ENCODE measurements around the gene SEC31A.

SEC31A gene

DNA sequence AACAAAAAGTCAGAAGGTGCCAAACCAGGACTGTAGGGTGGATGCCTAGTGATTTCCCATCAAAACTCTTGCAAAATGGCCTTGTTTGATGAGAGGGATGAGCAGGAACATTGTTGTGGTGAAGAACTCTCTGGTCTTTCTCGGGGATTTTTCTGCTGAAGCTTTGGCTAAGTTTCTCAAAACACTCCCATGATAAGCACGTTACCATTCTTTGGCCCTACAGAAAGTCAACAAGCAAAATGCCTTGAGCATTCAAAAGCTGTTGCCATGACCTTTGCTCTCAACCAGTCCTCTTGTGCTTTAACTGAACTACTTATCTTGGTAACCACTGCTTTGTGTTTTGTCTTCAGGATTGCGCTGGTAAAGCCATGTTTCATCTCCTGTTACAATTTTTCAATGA, 3.0 kb upstream of the SEC31A start:
- TF ChIP-seq, protein P1, sequence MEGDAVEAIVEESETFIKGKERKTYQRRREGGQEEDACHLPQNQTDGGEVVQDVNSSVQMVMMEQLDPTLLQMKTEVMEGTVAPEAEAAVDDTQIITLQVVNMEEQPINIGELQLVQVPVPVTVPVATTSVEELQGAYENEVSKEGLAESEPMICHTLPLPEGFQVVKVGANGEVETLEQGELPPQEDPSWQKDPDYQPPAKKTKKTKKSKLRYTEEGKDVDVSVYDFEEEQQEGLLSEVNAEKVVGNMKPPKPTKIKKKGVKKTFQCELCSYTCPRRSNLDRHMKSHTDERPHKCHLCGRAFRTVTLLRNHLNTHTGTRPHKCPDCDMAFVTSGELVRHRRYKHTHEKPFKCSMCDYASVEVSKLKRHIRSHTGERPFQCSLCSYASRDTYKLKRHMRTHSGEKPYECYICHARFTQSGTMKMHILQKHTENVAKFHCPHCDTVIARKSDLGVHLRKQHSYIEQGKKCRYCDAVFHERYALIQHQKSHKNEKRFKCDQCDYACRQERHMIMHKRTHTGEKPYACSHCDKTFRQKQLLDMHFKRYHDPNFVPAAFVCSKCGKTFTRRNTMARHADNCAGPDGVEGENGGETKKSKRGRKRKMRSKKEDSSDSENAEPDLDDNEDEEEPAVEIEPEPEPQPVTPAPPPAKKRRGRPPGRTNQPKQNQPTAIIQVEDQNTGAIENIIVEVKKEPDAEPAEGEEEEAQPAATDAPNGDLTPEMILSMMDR (conservative IDR thresholded peaks at IDR 0.05; ENCODE audit: control insufficient read depth, insufficient read depth, low read depth, low read length) = no peak
- DNase-seq (ENCODE audit: low read depth) = peak; percentile 40

GRCh38 chr4:82892467-82892802, 1.5 kb upstream of the SEC31A start:
- DNase-seq (ENCODE audit: low read depth) = no peak
- no peak overlapping the region for H3K4me3 ChIP-seq (ENCODE audit: control insufficient read depth, low read depth, low read length)
- TF ChIP-seq, protein P1 (conservative IDR thresholded peaks at IDR 0.05; ENCODE audit: control insufficient read depth, insufficient read depth, low read depth, low read length) = no peak

More for the DNA sequence above, 3.0 kb upstream of the SEC31A start:
- H3K4me3 ChIP-seq (ENCODE audit: control insufficient read depth, low read depth, low read length) = no peak overlapping the region

- H3K4me3 ChIP-seq (ENCODE audit: control insufficient read depth, low read depth, low read length) = peak overlapping the region; percentile 83
- peak; percentile 37 for DNase-seq (ENCODE audit: low read depth)
- TF ChIP-seq, protein P1 (conservative IDR thresholded peaks at IDR 0.05; ENCODE audit: control insufficient read depth, insufficient read depth, low read depth, low read length) = no peak
Observed at GRCh38 chr4:82891707-82892466, 934 bp upstream of the SEC31A start.

DNA sequence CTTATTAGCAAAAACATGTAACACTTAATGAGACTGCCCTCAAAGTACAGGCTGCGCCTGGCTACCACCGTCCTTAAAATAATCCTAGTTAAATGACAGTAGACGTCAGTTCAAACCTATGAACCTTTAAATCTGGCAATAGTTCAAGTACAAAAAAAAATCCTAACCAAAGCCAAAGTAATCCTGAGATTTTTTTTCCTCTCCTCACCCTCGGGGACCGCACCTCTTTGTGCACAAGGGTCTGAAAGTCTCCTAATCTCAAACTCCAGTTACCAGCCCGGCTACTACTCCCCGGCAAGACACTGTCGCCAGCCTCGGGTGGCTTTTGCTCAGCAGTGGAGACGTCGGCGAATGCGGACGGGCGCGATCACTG, 439 bp downstream of the SEC31A start:
- no peak for DNase-seq (ENCODE audit: low read depth)
- H3K4me3 ChIP-seq (ENCODE audit: control insufficient read depth, low read depth, low read length) = peak overlapping the region; percentile 83
- TF ChIP-seq, protein P1 (conservative IDR thresholded peaks at IDR 0.05; ENCODE audit: control insufficient read depth, insufficient read depth, low read depth, low read length) = no peak

DNA sequence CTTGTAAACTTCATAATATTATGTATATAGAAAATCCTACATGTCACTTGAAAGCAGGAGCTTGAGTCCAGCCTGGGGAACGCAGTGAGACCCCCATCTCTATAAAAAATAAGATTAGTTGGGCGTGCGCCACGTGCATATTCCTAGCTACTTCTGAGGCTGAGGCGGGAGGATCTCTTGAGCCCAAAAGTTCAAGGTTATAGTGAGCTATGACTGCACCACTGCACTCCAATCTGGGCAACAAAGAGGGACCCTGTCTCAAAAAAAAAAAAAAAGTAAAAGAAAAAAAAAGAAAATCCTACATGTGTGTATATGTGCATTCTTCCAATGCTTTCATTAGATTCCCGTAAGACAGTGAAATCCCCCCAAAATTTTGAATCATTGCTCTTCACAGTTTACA, 1.7 kb downstream of the SEC31A start:
- peak overlapping the region; percentile 83 for H3K4me3 ChIP-seq (ENCODE audit: control insufficient read depth, low read depth, low read length)
- TF ChIP-seq, protein P1 (conservative IDR thresholded peaks at IDR 0.05; ENCODE audit: control insufficient read depth, insufficient read depth, low read depth, low read length) = no peak
- DNase-seq (ENCODE audit: low read depth) = no peak

- TF ChIP-seq, protein P1 (conservative IDR thresholded peaks at IDR 0.05; ENCODE audit: control insufficient read depth, insufficient read depth, low read depth, low read length) = no peak
- H3K4me3 ChIP-seq (ENCODE audit: control insufficient read depth, low read depth, low read length) = no peak overlapping the region
- no peak for DNase-seq (ENCODE audit: low read depth)
Observed at GRCh38 chr4:82886147-82886942, 4.6 kb downstream of the SEC31A start.

All from fibroblast of mammary gland (primary cell).